HK-2 (cell line): Measurements from ENCODE around the gene NDFIP2.
"Not testable (repeated sequence)": the region's sequence is repeated elsewhere in the genome, so short reads cannot be mapped to it uniquely, and the experiment has no call there.

Experiments used
- DNase-seq: peaks from one replicate; pipeline ENCODE4 v3.0.0-alpha.2; 2018; ENCODE audit not compliant: unreplicated experiment

NDFIP2 gene

DNA sequence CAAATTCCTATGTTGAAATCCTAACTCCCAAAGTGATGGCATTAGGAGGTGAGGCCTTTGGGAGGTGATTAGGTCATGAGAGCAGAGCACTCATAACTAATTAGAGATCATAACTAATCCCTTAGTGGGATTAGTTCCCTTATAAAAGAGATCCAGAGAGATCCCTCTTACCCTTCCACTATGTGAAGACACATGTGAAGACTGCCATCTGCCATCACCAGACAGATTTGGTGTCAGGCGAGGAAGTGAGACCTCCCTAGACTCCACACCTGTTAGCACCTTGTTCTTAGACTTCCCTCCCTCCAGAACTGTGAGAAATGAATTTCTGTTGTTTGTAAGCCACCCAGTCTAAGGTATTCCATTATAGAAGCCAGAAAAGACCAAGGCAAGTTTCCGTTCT is 112.2 kb downstream of the NDFIP2 start:
- DNase-seq = no peak

DNA sequence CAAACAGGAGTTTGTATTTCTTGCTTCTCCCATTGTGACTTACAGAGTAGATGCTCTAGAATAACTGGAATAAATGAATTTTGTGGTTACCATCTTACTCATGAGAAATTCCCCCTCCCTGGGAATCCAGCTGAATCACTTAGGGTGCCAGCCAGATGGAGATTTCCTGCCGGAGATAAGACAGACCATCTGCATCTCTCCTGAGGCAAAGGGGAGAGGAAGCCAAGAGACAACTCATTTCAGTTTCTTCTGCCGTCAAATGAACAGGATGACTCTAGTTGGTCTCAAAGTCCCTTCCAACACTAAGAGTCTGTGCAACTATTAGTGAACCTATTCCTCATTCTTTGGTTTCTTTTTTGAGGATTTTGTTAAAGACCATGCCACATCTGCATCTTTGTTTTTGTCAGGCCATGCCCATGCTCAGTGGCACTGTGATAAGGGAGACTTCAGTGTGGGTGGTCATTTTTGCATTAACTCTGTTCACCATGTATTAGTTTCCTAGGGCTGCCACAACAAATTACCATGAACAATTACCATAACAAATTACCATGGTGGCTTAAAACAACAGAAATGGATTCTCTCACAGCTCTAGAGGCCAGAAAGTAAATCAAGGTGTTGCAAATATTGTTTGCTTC is 112.8 kb downstream of the NDFIP2 start:
- DNase-seq = no peak

DNA sequence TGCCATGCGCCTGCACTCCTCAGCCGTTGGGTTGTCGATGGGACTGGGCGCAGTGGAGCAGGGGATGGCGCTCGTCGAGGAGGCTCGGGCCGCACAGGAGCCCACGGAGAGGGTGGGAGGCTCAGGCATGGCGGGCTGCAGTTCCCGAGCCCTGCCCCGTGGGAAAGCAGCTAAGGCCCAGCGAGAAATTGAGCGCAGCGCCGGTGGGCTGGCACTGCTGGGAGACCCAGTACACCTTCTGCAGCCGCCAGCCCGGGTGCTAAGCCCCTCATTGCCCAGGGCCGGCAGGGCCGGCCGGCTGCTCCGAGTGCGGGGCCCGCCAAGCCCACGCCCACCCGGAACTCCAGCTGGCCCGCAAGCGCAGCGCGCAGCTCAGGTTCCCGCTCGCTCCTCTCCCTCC is 119.2 kb downstream of the NDFIP2 start:
- DNase-seq = not testable (repeated sequence)

DNA sequence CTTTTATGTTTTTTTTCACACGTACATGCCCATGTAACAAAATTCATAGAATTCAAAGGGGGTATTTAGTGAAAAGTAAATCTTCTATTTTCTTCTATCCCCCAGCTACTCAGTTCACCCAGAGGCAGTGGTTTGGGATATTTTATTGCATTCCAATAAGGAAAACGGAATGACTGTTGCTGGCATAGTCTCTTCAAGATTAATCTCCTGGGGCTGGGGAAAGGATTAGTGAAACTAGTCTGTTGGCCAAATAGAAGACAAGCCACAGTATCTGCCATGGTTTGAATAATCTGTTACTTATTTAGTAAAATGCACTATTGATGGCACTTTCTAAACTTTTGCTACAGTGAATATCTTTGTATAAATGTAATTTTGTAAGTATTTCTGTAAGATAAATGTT is 122.0 kb downstream of the NDFIP2 start:
- no peak for DNase-seq

DNA sequence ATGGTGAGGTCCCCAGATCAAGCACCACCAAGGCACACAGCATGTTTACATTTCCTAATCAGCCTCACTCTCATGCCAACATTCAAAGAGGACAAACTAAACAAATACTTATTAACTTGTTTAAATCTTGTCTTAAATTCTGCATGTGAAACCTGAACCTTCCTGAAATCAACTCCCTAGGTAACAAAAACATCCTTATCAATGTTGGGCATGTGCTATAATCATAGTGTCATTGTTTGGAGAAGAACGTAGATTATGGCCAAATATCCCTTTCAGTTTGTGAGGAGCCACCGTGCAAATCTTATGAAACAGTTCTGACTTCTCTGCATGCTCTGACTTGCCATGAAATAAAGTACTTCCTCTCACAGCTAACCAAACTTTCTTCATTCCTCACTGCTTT is 123.8 kb downstream of the NDFIP2 start:
- DNase-seq = no peak
